H1 (cell line): Measurements from ENCODE around the gene TFF2. TPM values are rescaled to one million over a fixed set of nuclear protein-coding genes. Genes with fewer than 3 reads are reported as not detected.

Source experiments
- BCL11A ChIP-seq, 2 experiments: IDR thresholded peaks; one replicate each; pipeline ENCODE4 v1.6.1; 2011; ENCODE audit warnings: low read depth in 2 of 2, low read length in 2 of 2, mild to moderate bottlenecking in 2 of 2
- CREB1 ChIP-seq: IDR thresholded peaks from 2 replicates; pipeline ENCODE4 v1.6.1; 2012; ENCODE audit warnings: inconsistent platforms
- GABPA ChIP-seq: IDR thresholded peaks from 2 replicates; pipeline ENCODE4 v1.6.1; 2011; ENCODE audit warnings: mild to moderate bottlenecking, low read length, moderate library complexity, borderline replicate concordance; ENCODE audit not compliant: insufficient read depth
- HDAC2 ChIP-seq, 2 experiments: fragments of 300-600 bp in 1 of 2; sonication (generic) in 1 of 2; IDR thresholded peaks; 2 replicates each; pipeline ENCODE4 v1.6.1; 2011 to 2012; ENCODE audit warnings: low read depth in 2 of 2, low read length in 2 of 2, mild to moderate bottlenecking in 2 of 2, moderate library complexity in 2 of 2, borderline replicate concordance in 1 of 2, inconsistent platforms in 1 of 2
- KDM1A ChIP-seq: fragments of 200-600, 300-600 bp; sonication (generic); IDR thresholded peaks from 2 replicates; pipeline ENCODE4 v1.7.1; 2016; ENCODE audit warnings: mild to moderate bottlenecking, low read length, borderline replicate concordance
- PHF8 ChIP-seq: fragments of 200-600 bp; sonication (generic); conservative IDR thresholded peaks from 2 replicates; pipeline ENCODE4 v1.7.1; 2012; ENCODE audit warnings: low read depth, mild to moderate bottlenecking, inconsistent platforms, low read length, moderate library complexity
- SIN3A ChIP-seq, 2 experiments: IDR thresholded peaks in 1 of 2; conservative IDR thresholded peaks in 1 of 2; 2 replicates each; pipeline ENCODE4 v1.6.1; 2011 to 2012; ENCODE audit warnings: low read length in 2 of 2, improper control_type of control experiment in 1 of 2, low read depth in 1 of 2, mild to moderate bottlenecking in 1 of 2
- SIX5 ChIP-seq: IDR thresholded peaks from 2 replicates; pipeline ENCODE4 v1.6.1; 2011; ENCODE audit warnings: mild to moderate bottlenecking, low read depth, low read length
- SP2 ChIP-seq: IDR thresholded peaks from 2 replicates; pipeline ENCODE4 v1.6.1; 2012; ENCODE audit warnings: mild to moderate bottlenecking, low read length, inconsistent platforms
- polyA plus RNA-seq, 7 experiments: library from polyadenylated mRNA; depleted of rRNA in 3 of 7; stranded (reverse) in 5 of 7; unstranded in 2 of 7; fragments of >200 nt in 5 of 7; fragments of 200-250 nt in 2 of 7; gene quantifications; 1 replicate in 5 of 7; 2 replicates in 1 of 7; 4 replicates in 1 of 7; pipeline versions ENCODE4 v1.2.1 to v1.2.3, GENCODE V29; 2011 to 2013; ENCODE audit warnings: missing spikeins in 2 of 7, mixed read lengths in 2 of 7
- total RNA-seq: library from RNA; stranded (reverse); fragmentation: NEBNext Ultra II Directional; extraction: Animal tissue kit (Norgen Biotek cat#: 25700); gene quantifications from 2 replicates; pipeline ENCODE4 v1.2.1, GENCODE V29; 2021
- TF ChIP-seq, protein P1 (sequence below): fragments of 300-600 bp; sonication (generic); IDR thresholded peaks from 2 replicates; pipeline ENCODE4 v1.7.1; 2012; ENCODE audit warnings: low read length, moderate library complexity, mild to moderate bottlenecking, inconsistent platforms; ENCODE audit not compliant: insufficient replicate concordance

The TFF2 gene
- total and polyA plus RNA-seq, 2 of the 8 experiments (the other 6 are each of a cell fraction or from before 2014, with no cell fraction given) = not detected

DNA sequence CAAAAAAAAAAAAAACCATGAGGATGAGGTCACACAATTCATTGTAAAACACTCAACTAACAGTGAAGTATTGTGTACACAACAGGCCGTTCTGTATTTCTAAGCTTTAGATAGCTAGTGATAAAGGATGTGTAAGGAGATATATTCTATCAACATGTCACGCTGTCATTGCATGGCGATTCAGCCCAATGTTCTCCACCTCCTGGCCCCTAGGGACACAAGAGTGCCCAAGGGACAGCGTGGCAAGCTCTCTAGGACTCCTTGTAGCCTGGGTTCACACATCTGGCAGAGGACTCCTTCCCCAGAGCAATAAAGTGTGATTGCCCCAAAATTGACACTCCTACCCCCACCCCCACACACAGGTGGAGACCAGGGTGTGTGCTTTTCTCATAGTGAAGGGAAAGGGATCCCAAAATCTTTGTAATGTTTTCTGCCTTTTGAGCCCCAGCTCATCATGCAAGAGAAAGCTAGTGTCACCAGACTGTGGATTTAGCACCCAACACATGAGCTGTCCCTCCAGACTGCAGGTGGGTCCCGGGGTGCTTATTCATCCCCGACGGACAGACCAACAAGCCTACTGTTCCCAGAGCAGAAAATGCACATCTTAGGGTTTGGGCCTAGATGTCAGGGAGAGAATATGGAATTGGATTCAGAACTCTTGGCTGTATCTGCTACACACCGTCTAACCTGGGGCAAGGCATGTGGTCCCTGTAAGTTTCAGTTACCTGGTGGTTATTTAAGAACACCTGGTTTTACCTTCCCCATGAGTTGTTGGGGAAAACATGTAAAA lies 33.6 kb upstream of the TFF2 start (continued):
- TF ChIP-seq, protein P1, sequence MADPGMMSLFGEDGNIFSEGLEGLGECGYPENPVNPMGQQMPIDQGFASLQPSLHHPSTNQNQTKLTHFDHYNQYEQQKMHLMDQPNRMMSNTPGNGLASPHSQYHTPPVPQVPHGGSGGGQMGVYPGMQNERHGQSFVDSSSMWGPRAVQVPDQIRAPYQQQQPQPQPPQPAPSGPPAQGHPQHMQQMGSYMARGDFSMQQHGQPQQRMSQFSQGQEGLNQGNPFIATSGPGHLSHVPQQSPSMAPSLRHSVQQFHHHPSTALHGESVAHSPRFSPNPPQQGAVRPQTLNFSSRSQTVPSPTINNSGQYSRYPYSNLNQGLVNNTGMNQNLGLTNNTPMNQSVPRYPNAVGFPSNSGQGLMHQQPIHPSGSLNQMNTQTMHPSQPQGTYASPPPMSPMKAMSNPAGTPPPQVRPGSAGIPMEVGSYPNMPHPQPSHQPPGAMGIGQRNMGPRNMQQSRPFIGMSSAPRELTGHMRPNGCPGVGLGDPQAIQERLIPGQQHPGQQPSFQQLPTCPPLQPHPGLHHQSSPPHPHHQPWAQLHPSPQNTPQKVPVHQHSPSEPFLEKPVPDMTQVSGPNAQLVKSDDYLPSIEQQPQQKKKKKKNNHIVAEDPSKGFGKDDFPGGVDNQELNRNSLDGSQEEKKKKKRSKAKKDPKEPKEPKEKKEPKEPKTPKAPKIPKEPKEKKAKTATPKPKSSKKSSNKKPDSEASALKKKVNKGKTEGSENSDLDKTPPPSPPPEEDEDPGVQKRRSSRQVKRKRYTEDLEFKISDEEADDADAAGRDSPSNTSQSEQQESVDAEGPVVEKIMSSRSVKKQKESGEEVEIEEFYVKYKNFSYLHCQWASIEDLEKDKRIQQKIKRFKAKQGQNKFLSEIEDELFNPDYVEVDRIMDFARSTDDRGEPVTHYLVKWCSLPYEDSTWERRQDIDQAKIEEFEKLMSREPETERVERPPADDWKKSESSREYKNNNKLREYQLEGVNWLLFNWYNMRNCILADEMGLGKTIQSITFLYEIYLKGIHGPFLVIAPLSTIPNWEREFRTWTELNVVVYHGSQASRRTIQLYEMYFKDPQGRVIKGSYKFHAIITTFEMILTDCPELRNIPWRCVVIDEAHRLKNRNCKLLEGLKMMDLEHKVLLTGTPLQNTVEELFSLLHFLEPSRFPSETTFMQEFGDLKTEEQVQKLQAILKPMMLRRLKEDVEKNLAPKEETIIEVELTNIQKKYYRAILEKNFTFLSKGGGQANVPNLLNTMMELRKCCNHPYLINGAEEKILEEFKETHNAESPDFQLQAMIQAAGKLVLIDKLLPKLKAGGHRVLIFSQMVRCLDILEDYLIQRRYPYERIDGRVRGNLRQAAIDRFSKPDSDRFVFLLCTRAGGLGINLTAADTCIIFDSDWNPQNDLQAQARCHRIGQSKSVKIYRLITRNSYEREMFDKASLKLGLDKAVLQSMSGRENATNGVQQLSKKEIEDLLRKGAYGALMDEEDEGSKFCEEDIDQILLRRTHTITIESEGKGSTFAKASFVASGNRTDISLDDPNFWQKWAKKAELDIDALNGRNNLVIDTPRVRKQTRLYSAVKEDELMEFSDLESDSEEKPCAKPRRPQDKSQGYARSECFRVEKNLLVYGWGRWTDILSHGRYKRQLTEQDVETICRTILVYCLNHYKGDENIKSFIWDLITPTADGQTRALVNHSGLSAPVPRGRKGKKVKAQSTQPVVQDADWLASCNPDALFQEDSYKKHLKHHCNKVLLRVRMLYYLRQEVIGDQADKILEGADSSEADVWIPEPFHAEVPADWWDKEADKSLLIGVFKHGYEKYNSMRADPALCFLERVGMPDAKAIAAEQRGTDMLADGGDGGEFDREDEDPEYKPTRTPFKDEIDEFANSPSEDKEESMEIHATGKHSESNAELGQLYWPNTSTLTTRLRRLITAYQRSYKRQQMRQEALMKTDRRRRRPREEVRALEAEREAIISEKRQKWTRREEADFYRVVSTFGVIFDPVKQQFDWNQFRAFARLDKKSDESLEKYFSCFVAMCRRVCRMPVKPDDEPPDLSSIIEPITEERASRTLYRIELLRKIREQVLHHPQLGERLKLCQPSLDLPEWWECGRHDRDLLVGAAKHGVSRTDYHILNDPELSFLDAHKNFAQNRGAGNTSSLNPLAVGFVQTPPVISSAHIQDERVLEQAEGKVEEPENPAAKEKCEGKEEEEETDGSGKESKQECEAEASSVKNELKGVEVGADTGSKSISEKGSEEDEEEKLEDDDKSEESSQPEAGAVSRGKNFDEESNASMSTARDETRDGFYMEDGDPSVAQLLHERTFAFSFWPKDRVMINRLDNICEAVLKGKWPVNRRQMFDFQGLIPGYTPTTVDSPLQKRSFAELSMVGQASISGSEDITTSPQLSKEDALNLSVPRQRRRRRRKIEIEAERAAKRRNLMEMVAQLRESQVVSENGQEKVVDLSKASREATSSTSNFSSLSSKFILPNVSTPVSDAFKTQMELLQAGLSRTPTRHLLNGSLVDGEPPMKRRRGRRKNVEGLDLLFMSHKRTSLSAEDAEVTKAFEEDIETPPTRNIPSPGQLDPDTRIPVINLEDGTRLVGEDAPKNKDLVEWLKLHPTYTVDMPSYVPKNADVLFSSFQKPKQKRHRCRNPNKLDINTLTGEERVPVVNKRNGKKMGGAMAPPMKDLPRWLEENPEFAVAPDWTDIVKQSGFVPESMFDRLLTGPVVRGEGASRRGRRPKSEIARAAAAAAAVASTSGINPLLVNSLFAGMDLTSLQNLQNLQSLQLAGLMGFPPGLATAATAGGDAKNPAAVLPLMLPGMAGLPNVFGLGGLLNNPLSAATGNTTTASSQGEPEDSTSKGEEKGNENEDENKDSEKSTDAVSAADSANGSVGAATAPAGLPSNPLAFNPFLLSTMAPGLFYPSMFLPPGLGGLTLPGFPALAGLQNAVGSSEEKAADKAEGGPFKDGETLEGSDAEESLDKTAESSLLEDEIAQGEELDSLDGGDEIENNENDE = no peak
- TF ChIP-seq SIX5 (no peak), CREB1 (no peak), GABPA (no peak), HDAC2 (IDR thresholded peaks at IDR 0.05; ENCODE audit: borderline replicate concordance in 1 of 2, low read depth in 2 of 2, low read length in 2 of 2) (no peak), BCL11A (IDR thresholded peaks at IDR 0.05; ENCODE audit: low read depth in 2 of 2, low read length in 2 of 2) (no peak), PHF8 (no peak), SP2 (no peak), KDM1A (no peak), SIN3A (conservative IDR thresholded peaks at IDR 0.05 in 1 of 2, IDR thresholded peaks at IDR 0.05 in 1 of 2; ENCODE audit: low read depth in 1 of 2, low read length in 2 of 2) (no peak)
